WTC11 (cell line): ENCODE data around the gene STK39. TPM values are rescaled to one million over a fixed set of nuclear protein-coding genes. Genes with fewer than 3 reads are reported as not detected.

Experiments used
- ATAC-seq: fragments of 200-7000 bp; cut with Tn5 transposase; 2 replicates; pipeline ENCODE4 v1.10.0; 2021; ENCODE audit warnings: mild to moderate bottlenecking, moderate library complexity
- CTCF ChIA-PET: fragments of 300-600 bp; sonication (Branson Sonifier 250); formaldehyde crosslinking; loops from one replicate; lab custom pipeline; 2021; ENCODE audit warnings: antibody characterized with exemption; lab: Charles Lee
- POLR2A ChIA-PET: fragments of 350-600 bp; sonication (Branson Sonifier 250); formaldehyde crosslinking; loops from one replicate; lab custom pipeline; 2021; ENCODE audit warnings: antibody characterized with exemption; lab: Charles Lee
- DNase-seq: peaks from one replicate; pipeline ENCODE4 v3.0.0; 2021; ENCODE audit warnings: low spot score
- H3K27ac Mint-ChIP-seq: 2 replicates; pipeline ENCODE4 v1.8.0; 2021; ENCODE audit warnings: mixed read lengths
- H3K27me3 Mint-ChIP-seq: 2 replicates; pipeline ENCODE4 v1.8.0; 2021; ENCODE audit warnings: low read depth, mild to moderate bottlenecking, moderate library complexity, mixed read lengths
- H3K36me3 Mint-ChIP-seq: 2 replicates; pipeline ENCODE4 v1.8.0; 2021; ENCODE audit warnings: mixed read lengths
- H3K4me1 Mint-ChIP-seq: 2 replicates; pipeline ENCODE4 v1.8.0; 2022; ENCODE audit warnings: mixed read lengths
- H3K4me3 Mint-ChIP-seq: 2 replicates; pipeline ENCODE4 v1.8.0; 2021; ENCODE audit warnings: mild to moderate bottlenecking, moderate library complexity, mixed read lengths
- H3K9me3 Mint-ChIP-seq: 2 replicates; pipeline ENCODE4 v1.8.0; 2021; ENCODE audit warnings: mixed read lengths
- CBFB ChIP-seq: sonication (generic); formaldehyde crosslinking; IDR thresholded peaks from 2 replicates; pipeline ENCODE4 v1.8.1; 2022; ENCODE audit warnings: mild to moderate bottlenecking, low read depth, missing genetic modification reagents
- ELF4 ChIP-seq: sonication (generic); formaldehyde crosslinking; IDR thresholded peaks from 2 replicates; pipeline ENCODE4 v1.8.1; 2022; ENCODE audit warnings: low read depth, mild to moderate bottlenecking, moderate library complexity, missing genetic modification reagents
- GABPB1 ChIP-seq: sonication (generic); formaldehyde crosslinking; IDR thresholded peaks from 2 replicates; pipeline ENCODE4 v1.8.1; 2023; ENCODE audit warnings: mild to moderate bottlenecking, missing genetic modification reagents
- JUN ChIP-seq: sonication (generic); formaldehyde crosslinking; IDR thresholded peaks from 2 replicates; pipeline ENCODE4 v1.8.0; 2023; ENCODE audit warnings: mild to moderate bottlenecking, missing genetic modification reagents
- MXD4 ChIP-seq: fragments of 250-450 bp; sonication (Bioruptor Pico); IDR thresholded peaks from 2 replicates; pipeline ENCODE4 v1.8.0; 2021; ENCODE audit warnings: mild to moderate bottlenecking, moderate library complexity, borderline replicate concordance
- NFYB ChIP-seq: sonication (generic); formaldehyde crosslinking; conservative IDR thresholded peaks from 2 replicates; pipeline ENCODE4 v1.8.0; 2022; ENCODE audit warnings: low read depth, missing genetic modification reagents
- total RNA-seq: library from RNA; stranded (reverse); gene quantifications from 3 replicates; pipeline ENCODE4 v1.2.3, GENCODE V29; 2021
- TF ChIP-seq, protein P1 (sequence below): fragments of 250-450 bp; sonication (Bioruptor Pico); IDR thresholded peaks from 2 replicates; pipeline ENCODE4 v1.8.0; 2021; ENCODE audit warnings: mild to moderate bottlenecking
- TF ChIP-seq, protein P2 (sequence below): fragments of 200-600 bp; IDR thresholded peaks from 2 replicates; pipeline ENCODE4 v1.8.0; 2022; ENCODE audit warnings: antibody characterized with exemption
- TF ChIP-seq, protein P3 (sequence below): fragments of 250-450 bp; sonication (Bioruptor Pico); IDR thresholded peaks from 2 replicates; pipeline ENCODE4 v1.9.0; 2021; ENCODE audit warnings: moderate library complexity, mild to moderate bottlenecking, inconsistent platforms, borderline replicate concordance
- TF ChIP-seq, protein P4 (sequence below): fragments of 250-450 bp; sonication (Bioruptor Pico); conservative IDR thresholded peaks from 2 replicates; pipeline ENCODE4 v1.9.0; 2021; ENCODE audit warnings: mild to moderate bottlenecking
- TF ChIP-seq, protein P5 (sequence below): fragments of 250-450 bp; sonication (Bioruptor Pico); IDR thresholded peaks from 2 replicates; pipeline ENCODE4 v1.9.0; 2021; ENCODE audit warnings: mild to moderate bottlenecking

STK39 gene
- total RNA-seq, 1 experiment from 2014 or later: 20.5 TPM

DNA sequence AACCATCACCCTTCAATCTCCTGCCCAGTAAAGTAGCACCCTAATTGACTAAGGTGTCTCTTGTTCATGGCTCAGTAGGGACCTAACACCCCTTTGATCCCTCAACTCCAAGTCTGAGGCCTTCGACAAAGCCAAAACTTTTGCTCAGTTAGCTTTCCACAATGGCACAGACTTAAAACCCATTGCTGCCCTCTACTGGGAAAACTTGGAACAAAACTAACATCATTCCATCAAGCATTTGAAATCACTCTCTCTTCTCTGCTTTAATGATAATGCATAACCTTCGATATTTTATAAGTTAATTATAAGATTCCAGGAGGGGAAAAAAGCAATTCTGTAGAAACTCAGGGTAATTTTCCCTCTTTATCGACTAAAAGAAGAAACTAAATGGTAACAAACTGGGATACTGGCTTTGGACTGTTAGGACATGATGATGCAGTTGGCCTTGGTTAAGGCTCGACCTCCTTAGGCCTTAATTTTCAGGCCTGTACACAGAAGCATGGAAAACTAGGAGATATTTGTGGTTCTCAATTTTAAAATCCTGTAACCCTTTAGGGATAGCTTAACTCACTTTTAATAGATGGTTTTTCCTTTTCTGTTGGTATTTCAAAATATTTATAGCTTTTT lies 127.8 kb downstream of the STK39 start:
- peaks cover 5% of the 10 kb centered on the region; the same call in 1 of the 2 replicates for H3K9me3 Mint-ChIP-seq
- ATAC-seq (peak; percentile 62), DNase-seq (no peak)
- CTCF ChIA-PET: interaction anchor here (0.6 to 2.9 kb wide), 48 partner anchors 10 to 862 kb away, joined by 3 to 25 read pairs (median 6); no protein-coding TSS in a partner anchor
- 0 out of 2 replicates have a peak, but pooled peaks have one; percentile 6 for TF ChIP-seq GABPB1 (CRISPR knock-in tag)
- TF ChIP-seq ELF4: no peak
- TF ChIP-seq, all 79 proteins: peak for 1
- Mint-ChIP-seq H3K4me3 (no peak overlapping the region), H3K36me3 (peaks cover 11% of the 10 kb centered on the region), H3K4me1 (peaks cover 4% of the 10 kb centered on the region; the same call in 1 of the 2 replicates), H3K27ac (no peak overlapping the region), H3K27me3 (no peaks in the 10 kb centered on the region)
- POLR2A ChIA-PET: interaction anchor here (0.7 kb wide), 1 partner anchor 606 kb away, joined by 3 read pairs; no protein-coding TSS in a partner anchor

DNA sequence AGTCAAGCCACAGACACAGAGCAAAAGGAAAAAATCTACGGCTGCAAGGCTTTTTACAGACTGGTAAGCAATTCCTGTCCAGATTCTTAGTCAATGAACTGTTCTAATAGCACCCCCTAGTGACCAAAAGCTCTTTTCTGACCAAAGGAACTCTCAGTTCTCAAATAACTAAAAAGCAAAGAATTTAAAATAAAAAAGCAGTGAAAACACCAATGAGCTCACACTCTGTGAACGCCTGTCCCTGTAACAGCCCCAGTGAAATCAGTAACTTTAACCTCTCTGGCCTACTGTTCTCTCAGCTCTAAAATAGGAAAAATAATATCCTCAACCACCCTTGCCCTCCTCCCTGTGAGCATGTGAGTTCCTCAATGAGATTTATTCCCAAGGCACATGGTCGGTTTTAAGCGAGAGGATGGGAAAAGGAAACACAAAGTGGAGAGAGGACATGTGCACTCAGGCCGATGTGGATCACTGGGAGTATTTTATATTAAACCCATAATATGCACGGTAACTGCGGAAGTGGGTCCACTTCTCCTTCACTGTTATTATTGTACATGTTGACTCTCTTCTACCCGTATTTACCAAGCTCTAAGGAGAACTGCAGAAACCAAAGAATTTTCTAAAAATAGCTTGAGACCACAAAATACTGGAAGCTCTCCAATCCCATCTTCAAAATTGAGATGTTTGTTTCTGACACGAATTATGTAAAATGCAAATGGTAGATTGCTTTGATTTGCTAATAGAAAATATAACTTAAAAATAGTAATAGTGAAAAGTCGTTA lies 128.5 kb downstream of the STK39 start:
- TF ChIP-seq, protein P1, sequence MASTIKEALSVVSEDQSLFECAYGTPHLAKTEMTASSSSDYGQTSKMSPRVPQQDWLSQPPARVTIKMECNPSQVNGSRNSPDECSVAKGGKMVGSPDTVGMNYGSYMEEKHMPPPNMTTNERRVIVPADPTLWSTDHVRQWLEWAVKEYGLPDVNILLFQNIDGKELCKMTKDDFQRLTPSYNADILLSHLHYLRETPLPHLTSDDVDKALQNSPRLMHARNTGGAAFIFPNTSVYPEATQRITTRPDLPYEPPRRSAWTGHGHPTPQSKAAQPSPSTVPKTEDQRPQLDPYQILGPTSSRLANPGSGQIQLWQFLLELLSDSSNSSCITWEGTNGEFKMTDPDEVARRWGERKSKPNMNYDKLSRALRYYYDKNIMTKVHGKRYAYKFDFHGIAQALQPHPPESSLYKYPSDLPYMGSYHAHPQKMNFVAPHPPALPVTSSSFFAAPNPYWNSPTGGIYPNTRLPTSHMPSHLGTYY (CRISPR knock-in tag): no peak
- TF ChIP-seq, protein P2, sequence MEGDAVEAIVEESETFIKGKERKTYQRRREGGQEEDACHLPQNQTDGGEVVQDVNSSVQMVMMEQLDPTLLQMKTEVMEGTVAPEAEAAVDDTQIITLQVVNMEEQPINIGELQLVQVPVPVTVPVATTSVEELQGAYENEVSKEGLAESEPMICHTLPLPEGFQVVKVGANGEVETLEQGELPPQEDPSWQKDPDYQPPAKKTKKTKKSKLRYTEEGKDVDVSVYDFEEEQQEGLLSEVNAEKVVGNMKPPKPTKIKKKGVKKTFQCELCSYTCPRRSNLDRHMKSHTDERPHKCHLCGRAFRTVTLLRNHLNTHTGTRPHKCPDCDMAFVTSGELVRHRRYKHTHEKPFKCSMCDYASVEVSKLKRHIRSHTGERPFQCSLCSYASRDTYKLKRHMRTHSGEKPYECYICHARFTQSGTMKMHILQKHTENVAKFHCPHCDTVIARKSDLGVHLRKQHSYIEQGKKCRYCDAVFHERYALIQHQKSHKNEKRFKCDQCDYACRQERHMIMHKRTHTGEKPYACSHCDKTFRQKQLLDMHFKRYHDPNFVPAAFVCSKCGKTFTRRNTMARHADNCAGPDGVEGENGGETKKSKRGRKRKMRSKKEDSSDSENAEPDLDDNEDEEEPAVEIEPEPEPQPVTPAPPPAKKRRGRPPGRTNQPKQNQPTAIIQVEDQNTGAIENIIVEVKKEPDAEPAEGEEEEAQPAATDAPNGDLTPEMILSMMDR: peak; percentile 35
- TF ChIP-seq, all 79 proteins: peak for 1
- no peak for DNase-seq
- peaks cover 5% of the 10 kb centered on the region; the same call in 1 of the 2 replicates for H3K9me3 Mint-ChIP-seq
- no peak overlapping the region for H3K4me3 Mint-ChIP-seq
- H3K36me3 Mint-ChIP-seq: peaks cover 11% of the 10 kb centered on the region
- no peaks in the 10 kb centered on the region for H3K27me3 Mint-ChIP-seq
- CTCF ChIA-PET: interaction anchor here (0.6 to 2.9 kb wide), 77 partner anchors 9 to 1581 kb away, joined by 3 to 25 read pairs (median 5); no protein-coding TSS in a partner anchor
- no peak overlapping the region for H3K27ac Mint-ChIP-seq
- peak; percentile 68 for ATAC-seq
- POLR2A ChIA-PET: interaction anchor here (0.9 kb wide), 1 partner anchor 824 kb away, joined by 3 read pairs; no protein-coding TSS in a partner anchor
- peaks cover 4% of the 10 kb centered on the region; the same call in 1 of the 2 replicates for H3K4me1 Mint-ChIP-seq

DNA sequence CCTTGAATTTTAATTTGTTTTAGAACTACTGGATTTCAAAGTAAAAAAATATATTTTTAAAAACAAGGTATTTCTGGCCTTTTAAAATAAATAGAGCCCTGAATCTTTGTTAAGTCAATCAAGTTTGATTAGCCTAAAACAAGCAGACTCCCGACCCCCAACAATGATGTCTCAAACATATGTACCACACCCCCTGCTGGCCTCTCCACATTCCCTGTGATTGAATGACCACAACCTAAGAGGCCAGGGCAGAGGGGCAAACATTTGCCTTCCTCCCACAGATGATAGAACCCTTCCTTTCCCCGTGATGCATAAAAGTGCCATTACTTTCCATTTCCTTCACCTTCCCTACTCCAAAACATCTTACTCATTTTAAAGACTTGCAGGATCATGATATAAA lies 130.9 kb downstream of the STK39 start:
- peak; percentile 56 for ATAC-seq
- CTCF ChIA-PET: interaction anchor here (1.0 to 1.2 kb wide), 3 partner anchors 66 to 179 kb away, joined by 3 to 5 read pairs (median 3); no protein-coding TSS in a partner anchor
- peak; percentile 56 for DNase-seq
- Mint-ChIP-seq H3K36me3 (no peaks in the 10 kb centered on the region), H3K4me3 (no peak overlapping the region), H3K9me3 (no peaks in the 10 kb centered on the region), H3K27ac (no peak overlapping the region), H3K27me3 (no peaks in the 10 kb centered on the region), H3K4me1 (peaks cover 4% of the 10 kb centered on the region; the same call in 1 of the 2 replicates)
- TF ChIP-seq, protein P1 (CRISPR knock-in tag): no peak
- TF ChIP-seq, protein P2: peak; percentile 14; the same call in 1 of the 2 replicates
- POLR2A ChIA-PET: no interaction called here

DNA sequence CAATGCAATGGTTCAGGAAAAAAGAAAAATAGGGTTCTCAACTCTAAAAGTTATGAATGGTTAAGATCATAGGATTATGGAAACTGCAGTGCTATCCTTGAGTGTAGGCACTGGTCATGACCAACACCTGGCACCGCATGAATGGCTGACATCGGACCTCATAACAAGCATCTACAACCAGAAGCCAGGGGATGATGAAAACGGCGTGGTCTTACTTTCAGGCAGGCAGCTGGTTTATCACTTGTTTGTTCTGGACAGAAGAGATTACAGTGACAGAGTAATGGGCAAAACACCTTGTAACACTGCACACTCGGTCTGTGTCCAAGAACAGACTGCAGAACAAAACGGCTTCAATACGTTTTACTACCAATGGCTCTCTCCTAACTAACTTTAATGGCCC lies 132.8 kb downstream of the STK39 start:
- H3K27ac Mint-ChIP-seq: no peak overlapping the region
- DNase-seq (no peak), ATAC-seq (no peak)
- H3K9me3 Mint-ChIP-seq: no peaks in the 10 kb centered on the region
- no peak overlapping the region for H3K4me3 Mint-ChIP-seq
- ChIA-PET CTCF (no interaction called here), POLR2A (no interaction called here)
- H3K36me3 Mint-ChIP-seq: no peaks in the 10 kb centered on the region
- H3K27me3 Mint-ChIP-seq: no peaks in the 10 kb centered on the region
- H3K4me1 Mint-ChIP-seq: peaks cover 4% of the 10 kb centered on the region; the same call in 1 of the 2 replicates
- no peak for TF ChIP-seq CBFB (CRISPR knock-in tag)
- no peak for TF ChIP-seq JUN (CRISPR knock-in tag)
- TF ChIP-seq, protein P3, sequence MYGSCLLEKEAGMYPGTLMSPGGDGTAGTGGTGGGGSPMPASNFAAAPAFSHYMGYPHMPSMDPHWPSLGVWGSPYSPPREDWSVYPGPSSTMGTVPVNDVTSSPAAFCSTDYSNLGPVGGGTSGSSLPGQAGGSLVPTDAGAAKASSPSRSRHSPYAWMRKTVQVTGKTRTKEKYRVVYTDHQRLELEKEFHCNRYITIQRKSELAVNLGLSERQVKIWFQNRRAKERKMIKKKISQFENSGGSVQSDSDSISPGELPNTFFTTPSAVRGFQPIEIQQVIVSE: no peak
- no peak for TF ChIP-seq NFYB (CRISPR knock-in tag)
- TF ChIP-seq MXD4: no peak
- TF ChIP-seq, protein P4, sequence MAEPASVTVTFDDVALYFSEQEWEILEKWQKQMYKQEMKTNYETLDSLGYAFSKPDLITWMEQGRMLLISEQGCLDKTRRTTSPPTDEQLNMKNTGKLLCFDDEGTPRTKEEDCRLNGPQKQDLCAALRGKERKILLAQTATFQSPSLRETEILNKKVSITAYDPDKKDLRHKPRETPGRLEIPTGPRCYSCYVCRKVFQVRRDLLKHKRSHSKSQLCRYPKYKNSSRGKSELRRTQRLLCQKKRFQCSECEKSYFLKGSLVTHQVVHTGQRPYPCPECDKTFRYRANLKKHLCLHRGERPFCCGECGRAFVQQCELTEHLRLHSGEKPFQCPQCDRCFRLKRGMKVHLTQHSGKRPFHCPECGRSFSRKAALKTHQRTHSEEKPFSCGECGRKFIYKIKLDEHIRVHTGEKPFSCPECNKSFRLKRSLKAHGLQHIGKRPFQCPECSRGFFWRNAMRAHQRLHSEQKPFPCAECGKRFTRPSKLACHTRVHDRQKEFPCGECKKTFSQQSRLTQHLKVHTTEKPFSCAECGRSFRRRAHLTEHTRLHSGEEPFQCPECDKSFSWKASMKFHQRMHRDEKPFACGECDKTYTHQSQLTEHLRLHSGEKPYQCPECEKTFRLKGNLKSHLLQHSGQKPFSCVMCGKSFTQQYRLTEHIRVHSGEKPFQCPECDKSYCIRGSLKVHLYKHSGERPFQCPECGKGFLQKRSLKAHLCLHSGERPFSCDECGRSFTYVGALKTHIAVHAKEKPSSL (CRISPR knock-in tag): no peak
- TF ChIP-seq, protein P5, sequence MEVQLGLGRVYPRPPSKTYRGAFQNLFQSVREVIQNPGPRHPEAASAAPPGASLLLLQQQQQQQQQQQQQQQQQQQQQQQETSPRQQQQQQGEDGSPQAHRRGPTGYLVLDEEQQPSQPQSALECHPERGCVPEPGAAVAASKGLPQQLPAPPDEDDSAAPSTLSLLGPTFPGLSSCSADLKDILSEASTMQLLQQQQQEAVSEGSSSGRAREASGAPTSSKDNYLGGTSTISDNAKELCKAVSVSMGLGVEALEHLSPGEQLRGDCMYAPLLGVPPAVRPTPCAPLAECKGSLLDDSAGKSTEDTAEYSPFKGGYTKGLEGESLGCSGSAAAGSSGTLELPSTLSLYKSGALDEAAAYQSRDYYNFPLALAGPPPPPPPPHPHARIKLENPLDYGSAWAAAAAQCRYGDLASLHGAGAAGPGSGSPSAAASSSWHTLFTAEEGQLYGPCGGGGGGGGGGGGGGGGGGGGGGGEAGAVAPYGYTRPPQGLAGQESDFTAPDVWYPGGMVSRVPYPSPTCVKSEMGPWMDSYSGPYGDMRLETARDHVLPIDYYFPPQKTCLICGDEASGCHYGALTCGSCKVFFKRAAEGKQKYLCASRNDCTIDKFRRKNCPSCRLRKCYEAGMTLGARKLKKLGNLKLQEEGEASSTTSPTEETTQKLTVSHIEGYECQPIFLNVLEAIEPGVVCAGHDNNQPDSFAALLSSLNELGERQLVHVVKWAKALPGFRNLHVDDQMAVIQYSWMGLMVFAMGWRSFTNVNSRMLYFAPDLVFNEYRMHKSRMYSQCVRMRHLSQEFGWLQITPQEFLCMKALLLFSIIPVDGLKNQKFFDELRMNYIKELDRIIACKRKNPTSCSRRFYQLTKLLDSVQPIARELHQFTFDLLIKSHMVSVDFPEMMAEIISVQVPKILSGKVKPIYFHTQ (CRISPR knock-in tag): no peak
